ENCODE data around the gene SOCS2.
"Not testable (repeated sequence)": the region's sequence is repeated elsewhere in the genome, so short reads cannot be mapped to it uniquely, and the experiment has no call there.

The SOCS2 gene

DNA sequence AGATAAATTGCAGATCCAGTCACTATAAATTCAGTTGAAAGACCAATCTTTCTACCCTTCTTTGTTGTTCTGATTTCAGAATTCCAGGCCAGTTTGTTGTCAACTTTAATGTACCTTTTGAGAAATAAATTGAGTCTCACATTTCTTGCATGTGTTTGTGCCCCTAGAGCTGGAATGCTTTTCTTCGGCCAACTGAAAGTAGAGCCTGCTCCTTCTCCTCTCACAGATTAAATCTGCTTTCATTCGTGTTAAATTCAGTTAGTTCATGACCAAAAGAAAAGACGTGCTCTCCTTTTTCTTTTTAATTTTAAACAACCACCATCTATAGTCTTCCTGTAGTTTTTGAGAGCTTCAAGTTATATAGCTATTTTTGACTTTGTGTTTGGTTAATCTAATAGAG lies 22.9 kb downstream of the SOCS2 start:
- DNase-seq = no peak

DNA sequence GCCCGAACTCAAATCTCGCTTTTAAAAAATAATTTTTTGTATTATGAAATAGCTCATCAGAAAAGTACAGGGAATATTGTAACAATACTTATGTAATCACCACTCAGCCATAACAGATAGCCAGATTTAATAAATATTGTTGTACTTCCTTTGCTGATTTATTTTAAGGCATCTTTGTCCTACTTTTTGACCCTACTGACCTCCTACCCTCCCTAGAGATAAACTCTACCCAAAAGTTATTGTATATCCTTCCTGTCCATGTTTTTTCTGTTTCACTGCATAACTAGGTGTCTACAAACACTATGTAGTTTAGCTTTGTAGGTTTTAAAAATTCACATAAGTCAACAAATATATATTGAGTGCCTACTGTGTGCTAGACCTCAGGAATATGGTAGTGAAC lies 25.1 kb downstream of the SOCS2 start:
- no peak for DNase-seq

DNA sequence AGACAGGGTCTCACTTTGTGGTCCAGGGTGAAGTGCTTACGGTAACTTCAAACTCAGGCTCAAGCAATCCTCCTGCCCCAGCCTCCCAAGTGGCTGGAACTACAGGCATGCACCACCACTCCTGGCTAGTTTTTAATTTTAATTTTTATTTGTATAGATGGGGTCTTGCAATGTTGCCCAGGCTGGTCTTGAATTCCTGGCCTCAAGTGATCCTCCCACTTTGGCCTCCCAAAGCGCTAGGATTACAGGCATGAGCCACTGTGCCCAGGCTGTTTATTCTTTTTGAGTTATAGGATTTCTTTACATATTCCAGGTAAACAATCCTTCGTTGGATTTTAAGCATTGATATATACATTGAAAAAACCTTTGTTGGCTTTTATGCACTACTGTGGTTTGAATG lies 26.7 kb downstream of the SOCS2 start:
- DNase-seq = no peak

DNA sequence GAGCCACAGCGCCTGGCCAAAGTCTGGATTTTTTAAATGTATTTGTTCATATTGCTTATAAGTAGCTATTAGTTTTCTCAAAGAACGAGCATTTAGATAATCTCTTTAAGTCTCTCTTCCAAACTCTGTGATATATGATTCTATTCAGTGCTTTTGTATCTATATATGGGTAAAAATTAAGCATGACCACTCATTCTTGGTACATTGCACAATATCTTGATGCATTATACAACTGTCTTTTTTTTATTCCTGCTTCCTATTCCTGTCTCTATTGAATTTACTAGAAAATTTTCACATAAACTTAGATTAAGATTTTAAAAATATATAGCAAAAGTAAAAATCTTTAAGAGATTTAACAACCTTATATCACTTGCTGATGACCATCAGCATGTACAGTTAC lies 29.1 kb downstream of the SOCS2 start:
- no peak for DNase-seq

DNA sequence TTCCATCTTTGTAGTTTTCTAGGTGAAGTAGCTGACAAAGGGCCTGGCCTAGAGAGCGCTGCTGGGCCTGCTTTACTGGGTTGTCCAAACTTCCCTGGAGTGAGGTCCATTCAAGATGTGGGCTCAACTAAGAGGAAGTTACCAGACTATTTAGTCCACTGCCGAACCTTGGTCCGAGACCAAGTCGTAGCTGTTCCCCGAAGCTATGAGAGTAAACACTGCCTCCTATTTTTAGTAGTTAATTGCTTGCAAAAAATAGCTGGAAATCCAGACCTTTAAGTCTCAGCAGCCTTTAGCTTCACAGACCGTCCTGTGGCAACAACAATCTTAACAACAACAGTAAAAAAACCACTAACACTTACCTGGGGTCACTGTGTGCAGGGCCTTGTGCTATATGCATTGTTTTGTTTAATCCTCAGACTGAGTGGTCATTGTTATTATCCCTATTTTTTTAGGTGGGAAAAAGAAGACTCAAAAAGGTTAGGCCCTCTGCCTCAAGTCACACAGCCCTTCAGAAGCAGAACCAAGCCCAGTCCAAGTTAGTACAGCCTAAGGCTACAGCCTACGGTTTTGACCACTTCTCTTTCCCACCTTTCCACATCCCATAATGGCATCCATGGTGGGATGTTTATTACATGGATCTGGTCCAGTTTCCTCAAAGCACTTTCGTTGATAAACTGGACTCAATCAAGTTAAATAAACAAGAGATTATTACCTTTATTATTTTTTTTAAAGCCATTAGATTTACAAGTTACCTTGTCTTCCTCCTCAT lies 30.6 kb downstream of the SOCS2 start:
- no peak for DNase-seq

DNA sequence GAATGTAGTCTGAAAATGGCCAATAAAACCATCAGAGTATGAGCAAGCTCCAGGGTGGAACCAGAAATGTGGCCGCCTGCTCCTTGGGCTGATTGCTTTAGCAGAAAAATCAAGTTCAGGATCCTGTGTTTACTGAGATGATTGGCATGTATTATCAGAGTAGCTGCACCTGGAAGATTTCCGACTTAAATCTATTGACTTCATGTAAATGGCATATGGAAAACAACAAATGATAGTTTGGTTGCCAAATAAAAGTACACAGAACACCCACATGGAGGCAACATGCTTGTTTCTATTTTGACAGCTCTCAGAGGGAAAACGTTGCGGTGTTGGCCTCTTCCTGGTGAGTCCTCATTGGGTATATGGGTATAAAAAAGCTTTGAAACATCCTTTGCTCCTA lies 31.3 kb downstream of the SOCS2 start:
- no peak for DNase-seq

DNA sequence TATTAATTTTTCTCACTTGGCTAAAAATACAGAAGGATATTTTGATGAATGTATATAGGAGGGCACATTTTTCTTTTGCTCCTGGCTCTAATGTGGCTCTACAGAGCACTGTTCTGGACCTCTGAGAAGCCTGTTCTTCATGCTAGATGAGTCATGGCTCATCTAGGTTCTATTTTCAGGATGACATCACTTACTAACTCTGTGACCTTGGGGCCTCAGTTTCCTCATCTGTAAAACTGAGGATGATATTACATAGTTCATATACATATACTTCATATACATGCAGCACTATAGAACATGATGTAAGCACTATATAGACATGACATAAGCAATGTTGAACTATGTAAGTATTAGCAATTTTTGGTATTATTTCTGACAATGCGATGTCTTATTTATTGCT lies 35.8 kb downstream of the SOCS2 start:
- no peak for DNase-seq

DNA sequence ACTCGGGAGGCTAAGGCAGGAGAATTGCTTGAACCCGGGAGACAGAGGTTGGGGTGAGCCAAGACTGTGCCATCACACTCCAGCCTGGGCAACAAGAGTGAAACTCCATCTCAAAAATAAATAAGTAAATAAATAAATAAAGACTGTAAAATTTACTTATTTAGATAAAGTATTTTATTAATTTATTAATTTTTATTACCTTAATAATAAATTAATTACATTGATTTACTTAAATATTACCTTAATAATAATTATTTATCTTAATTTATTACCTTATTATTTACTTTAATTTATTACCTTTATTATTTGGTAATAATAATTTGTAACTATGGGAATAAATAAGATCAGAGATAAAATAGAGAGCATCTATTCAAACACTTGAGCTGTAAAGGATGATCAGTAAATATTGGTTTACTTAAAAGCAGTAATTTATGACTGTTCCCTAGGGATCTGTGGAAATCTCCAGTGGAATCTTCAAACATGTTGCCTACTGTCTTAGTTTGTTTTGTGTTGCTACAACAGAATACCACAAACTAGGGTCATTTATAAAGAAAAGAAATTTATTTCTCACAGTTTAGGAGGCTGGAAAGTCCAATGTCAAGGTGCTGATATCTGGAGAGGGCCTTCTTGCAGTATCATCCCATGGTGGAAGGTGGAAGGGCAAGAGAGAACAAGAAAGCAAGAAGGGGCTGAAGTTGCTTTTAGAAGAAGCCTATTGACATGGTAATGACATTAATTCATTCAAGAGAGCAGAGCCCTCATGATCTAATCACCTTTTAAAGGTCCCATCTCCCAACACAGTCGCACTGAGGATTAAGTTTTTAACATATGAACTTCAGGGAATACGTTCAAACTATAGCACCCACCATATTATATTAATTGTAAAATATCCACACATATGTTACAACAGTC lies 37.1 kb downstream of the SOCS2 start:
- DNase-seq = no peak

DNA sequence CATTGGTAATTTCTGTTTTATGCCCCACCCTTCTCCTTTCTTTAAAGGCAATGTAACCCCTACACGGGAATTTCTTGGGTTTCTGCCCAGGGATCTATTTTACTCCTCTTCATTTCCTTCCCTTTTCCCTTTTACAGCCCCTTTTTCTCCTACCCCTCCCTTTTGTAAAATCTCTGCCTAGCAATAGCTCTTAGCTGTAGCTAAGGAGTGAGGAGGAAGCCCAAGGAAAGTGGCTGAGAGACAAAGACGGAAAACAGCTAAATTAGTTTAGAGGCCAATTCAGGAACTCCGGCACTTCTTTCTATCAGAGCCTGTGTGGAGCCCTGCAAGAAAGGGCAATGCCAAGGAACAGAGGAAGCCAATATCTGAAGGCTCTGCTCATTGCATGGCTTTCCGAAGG lies 40.3 kb downstream of the SOCS2 start:
- DNase-seq = no peak

DNA sequence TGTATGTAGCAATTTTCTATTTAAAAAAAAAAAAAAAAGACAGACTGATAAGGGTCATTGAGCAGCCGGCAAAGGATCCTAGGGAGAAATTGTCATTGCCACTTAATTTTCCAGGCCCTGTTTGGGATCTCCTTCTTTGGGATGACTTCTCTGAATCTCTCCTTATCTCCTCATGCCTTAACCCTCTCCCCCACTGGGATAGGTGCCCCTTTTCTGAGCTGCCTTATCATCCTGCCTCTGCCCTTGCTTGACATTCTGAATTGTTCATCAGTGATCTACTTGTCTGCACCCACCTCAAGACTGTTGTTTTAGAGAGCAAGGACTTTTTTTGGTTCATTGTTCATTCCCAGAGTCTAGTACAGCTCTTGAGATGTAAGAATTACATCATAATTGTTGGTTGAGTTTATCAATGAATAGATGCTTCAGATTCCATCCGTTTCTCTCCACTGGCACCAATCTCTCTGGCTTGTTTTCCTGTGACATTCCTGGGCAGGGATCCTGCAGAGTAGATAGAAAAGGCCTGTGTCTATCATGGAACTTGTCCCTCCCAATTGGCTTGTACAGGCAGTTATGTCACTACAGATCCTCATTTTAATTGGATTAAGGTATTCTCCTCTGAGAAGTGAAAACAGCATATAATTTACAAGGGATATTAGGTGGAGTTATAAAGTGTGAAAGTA lies 42.6 kb downstream of the SOCS2 start:
- DNase-seq = no peak

DNA sequence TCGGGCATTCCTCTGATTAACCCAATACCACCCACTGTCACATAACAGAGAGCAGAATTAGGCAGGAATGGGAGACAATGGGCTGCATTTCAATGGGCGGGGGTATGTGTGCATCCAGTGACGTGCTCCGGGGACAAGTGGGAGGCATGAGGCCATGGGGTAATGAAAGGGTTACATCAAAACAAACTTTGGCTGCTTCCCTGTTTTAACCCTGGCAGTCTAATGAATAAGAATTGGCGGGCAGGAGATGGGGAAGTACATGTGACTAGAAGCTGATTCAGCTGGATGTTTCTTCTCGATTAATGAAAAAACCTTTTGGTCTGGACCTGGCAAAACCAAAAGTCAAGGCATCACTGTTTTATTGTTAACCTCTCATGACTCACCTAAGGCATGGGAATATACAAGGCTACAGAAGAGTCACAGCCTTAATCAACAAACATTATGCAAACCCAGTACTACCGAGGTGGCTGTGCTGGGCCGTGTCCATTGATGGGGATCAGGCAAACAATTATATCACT lies 44.2 kb downstream of the SOCS2 start:
- DNase-seq = no peak

DNA sequence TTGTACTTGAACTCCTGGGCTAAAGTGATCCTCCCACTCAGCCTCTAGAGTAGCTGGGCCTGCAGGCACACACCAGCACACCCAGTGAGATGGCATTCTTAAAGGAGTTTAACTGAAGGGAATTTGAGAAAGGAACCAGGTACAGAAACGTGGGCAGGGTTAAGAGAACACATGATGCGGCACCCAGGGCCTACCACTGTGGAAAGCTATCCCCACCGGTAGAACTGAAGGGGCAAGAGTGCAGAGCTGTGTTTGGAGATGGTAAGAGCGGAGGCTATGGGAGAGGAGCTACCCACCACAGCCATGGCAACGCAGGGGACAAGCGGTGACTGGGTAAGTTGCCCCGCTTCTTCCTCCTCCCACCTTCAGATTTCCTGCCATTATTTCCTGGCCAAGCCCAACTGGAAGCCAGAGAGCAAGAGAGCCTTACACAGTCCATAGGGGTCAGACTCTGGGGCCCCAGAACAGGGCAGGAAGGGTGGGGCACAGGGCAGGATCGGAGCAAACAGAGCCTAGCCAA lies 46.5 kb downstream of the SOCS2 start:
- no peak for DNase-seq

DNA sequence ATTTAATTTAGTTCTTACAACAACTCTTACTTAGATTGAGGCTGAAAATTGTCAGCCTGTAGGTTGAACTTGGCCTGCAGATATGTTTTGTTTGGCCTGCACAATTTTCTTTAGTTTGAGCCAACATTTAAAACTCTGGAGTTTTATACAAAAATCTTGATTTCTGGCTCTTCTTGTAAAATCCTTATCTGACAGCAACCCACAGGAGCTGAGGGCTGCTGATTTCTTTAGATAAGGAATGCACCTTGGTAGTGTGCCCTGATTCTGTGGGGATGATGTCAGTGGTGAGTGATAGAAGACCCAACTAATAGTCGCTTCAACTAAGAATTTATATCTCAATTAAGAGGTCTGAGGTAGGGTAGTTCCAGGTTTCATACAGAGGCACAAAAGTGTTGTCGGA lies 49.5 kb downstream of the SOCS2 start:
- no peak for DNase-seq

DNA sequence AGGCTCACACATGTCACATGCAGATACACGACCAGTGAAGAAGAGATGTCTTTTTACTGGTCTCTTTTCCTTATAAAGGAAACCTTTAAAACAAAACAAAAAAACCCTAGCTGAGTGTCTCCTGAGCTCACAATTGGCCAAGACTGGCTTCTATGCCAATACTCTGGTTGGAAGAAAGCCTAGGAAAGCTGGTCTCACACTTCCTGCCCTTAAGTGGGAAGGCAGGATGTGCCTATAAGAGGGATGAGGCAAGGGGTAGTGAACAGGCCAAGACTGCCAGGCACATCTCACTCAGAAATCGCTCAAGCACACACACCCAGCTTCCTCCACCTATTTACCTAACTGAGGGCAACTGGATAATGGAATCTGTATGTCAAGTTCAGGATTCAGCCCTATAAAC lies 50.0 kb downstream of the SOCS2 start:
- DNase-seq = no peak

DNA sequence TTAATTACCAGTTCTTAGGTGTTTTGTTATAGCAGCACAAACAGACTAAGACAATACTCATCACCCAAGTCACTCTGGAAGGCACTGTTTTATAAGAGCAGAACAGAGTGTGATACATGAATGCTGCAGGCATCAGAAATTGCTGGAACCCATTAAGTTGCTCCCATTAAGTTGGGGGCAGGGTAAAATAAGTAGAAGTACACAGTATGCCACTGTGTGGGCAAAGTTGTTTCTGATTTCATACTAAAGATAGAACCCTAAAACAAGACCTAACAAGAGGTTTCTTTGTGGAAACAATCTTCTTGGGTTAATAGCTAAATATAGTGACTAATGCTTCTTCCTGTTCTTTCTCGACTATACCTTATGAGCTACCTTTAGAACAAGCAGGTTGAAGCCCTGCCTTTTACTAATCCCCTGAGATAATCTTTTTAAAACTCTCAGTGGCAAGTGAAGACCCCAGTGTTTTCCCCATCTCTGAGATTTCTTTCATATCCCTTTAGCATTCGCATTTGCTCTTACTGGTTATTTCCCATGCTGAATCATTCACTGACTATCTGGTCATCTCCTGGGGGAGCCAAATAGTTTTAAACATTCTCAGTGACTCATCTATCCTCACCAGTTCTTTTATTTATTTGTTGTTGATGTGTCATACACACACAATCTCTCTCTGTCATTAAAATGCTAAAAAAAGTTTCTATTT lies 52.3 kb downstream of the SOCS2 start:
- no peak for DNase-seq

DNA sequence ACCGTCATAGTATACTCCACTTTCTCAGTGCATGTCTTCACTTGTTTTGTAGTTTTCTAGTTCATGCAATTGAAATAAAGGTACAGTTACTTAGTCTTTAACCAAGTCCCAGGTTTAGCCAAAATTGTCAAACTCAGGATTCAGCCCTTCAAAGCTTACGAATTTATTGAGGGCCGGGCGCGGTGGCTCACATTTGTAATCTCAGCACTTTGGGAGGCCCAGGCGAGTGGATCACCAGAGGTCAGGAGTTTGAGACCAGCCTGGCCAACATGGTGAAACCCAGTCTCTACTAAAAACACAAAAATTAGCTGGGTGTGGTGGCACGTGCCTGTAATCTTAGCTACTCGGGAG lies 52.8 kb downstream of the SOCS2 start:
- DNase-seq = not testable (repeated sequence)

DNA sequence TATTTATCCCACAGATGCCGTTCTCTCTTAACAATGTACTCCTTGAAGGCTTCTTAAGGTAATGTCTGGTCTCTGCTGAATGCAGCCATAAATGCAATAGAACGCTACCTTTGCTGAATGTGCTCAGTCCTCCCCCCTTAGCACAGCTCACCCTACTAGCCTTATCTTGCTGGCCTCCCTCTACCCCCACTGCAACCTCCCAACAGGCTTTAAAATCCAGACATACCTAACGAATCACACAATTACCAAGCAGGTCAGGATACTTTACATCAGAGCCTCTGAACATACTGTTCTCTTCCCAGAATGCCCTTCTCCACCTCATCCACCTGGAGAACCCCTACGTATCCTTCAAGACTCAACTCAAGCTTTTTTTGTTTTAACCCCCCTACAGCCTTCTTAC lies 53.7 kb downstream of the SOCS2 start:
- no peak for DNase-seq
